T-helper 1 cell (primary cell): Measurements from ENCODE around the gene PRG3.
A peak's percentile ranks its signal among the peaks of the same experiment; 100 is the strongest.

ENCODE experiments used
- DNase-seq, 5 donors: peaks; one replicate each; pipeline ENCODE4 v3.0.0-alpha.2; 2012 to 2020

The PRG3 gene

GRCh38 chr11:57335343-57336110, 45.4 kb downstream of the PRG3 start, which contains the start of gene SSRP1:
SSRP1 (minus strand) TSS chr11:57335892; CDS start chr11:57335121, 771 bp downstream.
- peak; percentile 68 to 89 (median 79) for DNase-seq

- DNase-seq, result no peak
Observed at GRCh38 chr11:57335023-57335342, 46.0 kb downstream of the PRG3 start.

GRCh38 chr11:57332694-57333440, 48.1 kb downstream of the PRG3 start:
- no peak for DNase-seq

- DNase-seq, result no peak
Observed at GRCh38 chr11:57331720-57332119, 49.2 kb downstream of the PRG3 start.

- no peak for DNase-seq
Observed at GRCh38 chr11:57330029-57330428, 50.9 kb downstream of the PRG3 start.

- DNase-seq, result no peak
Observed at GRCh38 chr11:57327721-57328120, 53.2 kb downstream of the PRG3 start.
